GM21447 (cell line): ENCODE measurements around the gene JMJD7.

Experiments
- ATAC-seq: cut with Tn5 transposase; IDR thresholded peaks from one replicate; pipeline ENCODE4 v1.9.1; 2021; ENCODE audit not compliant: unreplicated experiment

Gene JMJD7

GRCh38 chr15:41799488-41799805 lies 28.4 kb upstream of the JMJD7 start:
- ATAC-seq: no peak

- no peak for ATAC-seq
These were observed 26.7 kb upstream of the JMJD7 start for GRCh38 chr15:41801185-41801584.

DNA sequence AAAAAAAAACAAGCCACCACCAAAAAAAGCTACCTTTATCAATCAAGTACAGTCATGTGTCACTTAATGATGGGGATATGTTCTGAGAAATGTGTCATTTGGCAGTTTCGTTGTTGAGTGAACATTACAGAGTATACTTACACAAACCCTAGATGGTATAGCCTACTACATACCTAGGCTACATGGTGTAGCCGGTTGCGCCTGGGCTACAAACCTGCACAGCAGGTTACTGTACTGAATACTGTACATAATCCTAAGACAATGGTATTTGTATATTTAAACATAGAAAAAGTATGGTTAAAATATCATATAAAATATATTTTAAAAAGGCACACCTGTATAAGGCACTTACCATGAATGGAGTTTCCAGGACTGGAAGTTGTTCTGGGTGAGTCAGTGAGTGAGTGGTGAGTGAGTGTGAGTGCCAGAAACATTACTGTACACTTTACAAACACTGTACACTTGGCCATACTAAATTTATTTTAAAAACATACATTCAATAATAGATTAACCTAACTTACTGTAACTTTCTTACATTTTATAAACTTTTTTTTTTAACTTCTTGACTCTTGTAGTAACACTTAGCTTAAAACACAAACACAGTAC lies 25.9 kb upstream of the JMJD7 start:
- ATAC-seq: no peak

DNA sequence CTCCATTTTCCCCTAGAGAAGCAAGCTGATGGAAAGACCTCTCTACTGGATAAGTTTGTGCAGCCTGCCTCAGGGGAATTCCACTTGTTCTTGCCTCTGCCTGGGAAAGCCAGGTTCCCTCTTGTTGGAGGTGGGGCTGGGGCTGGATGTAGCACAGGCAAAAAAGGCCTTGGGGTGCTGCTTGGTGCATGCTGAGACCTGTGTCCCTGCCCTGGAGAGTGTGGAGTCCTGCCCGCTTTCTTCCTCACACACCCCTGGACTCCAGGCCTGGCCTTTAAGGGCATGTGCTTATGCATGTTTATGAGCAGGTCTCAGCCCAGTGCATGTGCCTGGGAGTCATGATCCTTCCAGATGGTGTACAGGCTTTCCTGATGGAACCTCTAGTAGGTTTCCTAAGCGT lies 23.5 kb upstream of the JMJD7 start:
- ATAC-seq: no peak

DNA sequence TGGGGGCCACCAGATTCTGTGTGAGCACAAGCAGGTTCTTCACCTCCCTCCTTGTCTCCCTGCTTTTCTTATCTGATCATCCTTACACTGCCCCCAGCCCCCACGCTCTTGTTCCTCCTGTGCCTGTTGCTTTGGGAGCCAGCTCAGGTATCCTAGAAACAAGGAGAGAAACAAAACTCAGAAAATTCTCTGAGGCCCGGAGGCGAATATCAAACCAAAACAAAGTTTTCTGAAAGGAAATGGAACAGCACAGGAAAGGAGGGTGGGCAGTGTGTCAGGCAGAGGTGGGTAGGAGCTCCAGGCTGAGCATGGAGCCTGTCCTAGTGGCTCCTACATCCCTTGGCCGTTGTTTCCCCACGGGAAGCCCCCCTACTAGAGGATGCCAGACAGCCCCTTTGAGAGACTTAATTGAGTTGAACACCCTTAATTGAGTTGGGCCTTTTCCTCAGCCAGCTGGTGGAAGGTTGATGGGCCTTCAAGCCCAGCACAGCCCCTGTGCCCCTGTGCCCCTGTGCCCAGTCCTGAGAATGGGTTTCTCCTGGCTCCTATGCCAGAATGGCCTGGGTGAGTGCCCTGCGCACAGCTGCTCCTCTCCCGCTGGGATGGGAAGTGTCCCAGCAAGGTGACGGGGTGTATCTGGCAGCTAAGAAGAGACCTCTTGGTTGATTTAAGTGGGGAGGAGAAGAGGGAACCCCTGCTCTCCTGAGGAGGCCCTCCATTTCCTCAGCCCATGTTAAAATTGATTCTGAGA lies 22.8 kb upstream of the JMJD7 start:
- no peak for ATAC-seq

DNA sequence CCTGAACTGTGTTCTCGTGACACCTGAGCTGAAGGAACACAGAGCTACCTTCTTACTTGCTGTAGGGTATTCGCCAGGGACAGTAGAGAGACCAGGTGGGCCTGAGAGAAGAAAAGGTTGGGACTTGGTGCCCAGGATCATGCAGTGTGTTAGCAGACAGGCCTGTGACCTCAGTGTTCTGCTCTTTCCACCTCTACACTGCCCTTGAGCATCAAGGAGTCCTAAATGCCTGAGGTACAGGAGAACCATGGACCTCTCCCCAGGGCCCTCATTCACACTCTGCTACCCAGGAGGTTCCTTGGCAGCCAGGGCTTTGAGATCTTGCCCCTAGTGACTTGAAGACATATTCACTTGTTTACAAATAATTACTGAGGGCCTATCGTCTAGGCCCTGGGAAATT lies 22.2 kb upstream of the JMJD7 start:
- no peak for ATAC-seq

- no peak for ATAC-seq
These were observed 21.4 kb upstream of the JMJD7 start for GRCh38 chr15:41806291-41807181.

DNA sequence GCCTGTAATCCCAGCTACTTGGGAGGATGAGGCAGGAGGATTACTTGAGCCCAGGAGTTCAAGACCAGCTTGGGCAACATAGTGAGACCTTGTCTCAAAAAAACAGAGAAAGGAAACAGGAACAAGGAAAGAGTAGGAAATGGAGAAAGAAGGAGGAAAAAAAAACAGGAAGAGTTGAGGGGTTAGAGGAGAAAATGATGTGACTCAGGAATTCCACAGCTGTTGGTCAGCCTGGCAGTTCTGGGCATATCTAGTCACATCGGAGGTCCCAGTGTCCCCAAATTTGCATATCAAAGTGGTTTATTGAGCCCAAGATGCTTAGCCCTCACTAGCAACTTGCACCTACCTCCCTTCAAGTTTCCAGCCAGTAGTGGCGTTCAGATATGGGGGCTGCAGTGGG lies 18.8 kb upstream of the JMJD7 start:
- no peak for ATAC-seq

- no peak for ATAC-seq
These were observed 18.2 kb upstream of the JMJD7 start for GRCh38 chr15:41809526-41810220.

DNA sequence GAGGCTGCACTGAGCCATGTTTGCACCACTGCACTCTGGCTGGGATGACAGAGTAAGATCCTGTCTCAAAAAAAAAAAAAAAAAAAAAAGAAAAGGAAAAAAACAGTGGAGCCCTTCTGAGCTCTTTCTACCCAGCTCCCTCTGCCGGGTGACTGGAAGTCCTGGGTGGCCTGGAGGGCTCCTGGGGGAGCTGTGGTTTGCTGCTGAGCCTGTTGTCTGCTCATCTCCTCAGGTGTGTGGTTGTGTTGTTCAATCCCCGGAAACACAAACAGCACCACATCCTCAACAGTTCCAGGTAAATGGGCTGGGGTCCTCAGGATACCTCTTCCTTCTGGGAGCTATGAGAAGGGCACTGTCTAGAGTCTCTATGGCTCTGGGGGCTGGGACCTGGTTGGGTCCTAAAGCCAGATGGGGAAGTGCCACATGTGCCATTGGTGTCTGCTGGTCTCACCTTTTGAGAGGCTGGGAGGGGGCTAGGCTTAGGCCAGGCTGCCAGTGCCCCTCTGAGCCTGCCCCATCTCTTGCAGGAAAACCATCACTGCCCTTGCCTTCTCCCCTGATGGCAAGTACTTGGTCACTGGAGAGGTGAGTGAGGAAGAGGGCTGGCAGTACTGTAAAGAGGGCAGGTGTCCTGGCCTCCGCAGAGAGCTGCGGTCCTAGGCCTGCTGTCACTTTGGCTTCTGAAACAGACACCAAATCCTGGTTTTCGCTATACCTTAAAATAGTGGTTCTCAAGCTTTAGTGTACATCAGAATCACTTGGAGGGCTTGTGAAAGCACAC lies 17.1 kb upstream of the JMJD7 start:
- ATAC-seq: no peak

GRCh38 chr15:41811432-41812195 lies 16.3 kb upstream of the JMJD7 start:
- no peak for ATAC-seq

DNA sequence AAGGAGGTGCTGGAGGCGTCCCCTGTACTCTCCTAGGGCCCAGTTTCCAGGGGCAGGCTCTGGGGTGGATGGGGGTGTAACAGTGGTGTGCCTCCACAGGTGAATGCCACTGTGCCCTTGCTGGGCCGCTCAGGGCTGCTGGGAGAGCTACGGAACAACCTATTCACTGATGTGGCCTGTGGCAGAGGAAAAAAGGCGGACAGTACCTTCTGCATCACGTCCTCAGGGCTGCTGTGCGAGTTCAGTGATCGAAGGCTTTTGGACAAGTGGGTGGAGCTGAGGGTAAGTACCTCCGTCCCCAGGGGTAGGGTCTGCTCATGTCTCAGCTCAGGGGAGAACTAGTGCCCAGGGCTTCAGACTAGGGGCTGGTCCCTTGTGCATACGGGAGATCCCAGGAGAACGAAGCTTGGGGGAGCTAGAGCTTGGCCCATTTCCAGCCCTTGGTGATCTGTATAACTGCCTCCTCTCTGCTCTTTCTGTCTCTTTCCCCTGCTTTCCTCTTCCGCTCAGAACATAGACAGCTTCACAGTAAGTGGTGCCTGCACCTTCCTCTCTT lies 15.0 kb upstream of the JMJD7 start:
- no peak for ATAC-seq

- no peak for ATAC-seq
These were observed 14.5 kb upstream of the JMJD7 start for GRCh38 chr15:41813426-41813825.

DNA sequence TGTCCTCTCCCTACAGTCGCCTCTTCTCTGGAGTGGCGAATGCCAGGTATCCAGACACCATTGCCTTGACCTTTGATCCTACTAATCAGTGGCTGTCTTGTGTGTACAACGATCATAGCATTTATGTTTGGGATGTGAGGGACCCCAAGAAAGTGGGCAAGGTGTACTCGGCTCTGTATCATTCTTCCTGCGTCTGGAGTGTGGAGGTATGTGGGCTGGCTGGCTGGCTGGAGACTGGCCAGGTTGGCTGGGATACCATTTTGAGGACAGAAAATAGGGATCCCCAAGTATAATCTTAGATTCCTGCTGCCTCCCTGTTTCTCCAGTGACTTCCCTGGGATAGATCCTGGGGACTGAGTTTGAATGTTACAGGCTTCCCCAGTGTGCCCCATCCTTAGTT lies 13.4 kb upstream of the JMJD7 start:
- ATAC-seq: no peak

GRCh38 chr15:41816788-41817187 lies 11.1 kb upstream of the JMJD7 start:
- ATAC-seq: no peak

DNA sequence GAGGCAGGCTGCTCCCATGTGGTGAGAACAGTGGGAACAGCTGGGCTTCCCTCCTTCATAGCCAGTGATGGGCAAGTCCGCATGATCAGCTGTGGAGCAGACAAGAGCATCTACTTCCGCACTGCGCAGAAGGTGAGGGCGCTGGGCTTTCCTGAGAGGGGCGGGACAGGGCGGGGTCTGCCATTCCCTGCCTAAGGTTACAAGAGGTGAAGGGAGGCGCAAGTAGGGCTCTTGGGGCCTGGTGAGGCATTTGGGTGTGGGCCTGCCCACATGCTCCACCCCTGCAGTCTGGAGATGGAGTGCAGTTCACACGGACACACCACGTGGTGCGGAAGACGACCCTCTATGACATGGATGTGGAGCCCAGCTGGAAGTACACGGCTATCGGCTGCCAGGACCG lies 10.6 kb upstream of the JMJD7 start:
- ATAC-seq: no peak

- ATAC-seq: no peak
These were observed 10.1 kb upstream of the JMJD7 start for GRCh38 chr15:41817781-41818180.

- ATAC-seq: no peak
These were observed 8.3 kb upstream of the JMJD7 start for GRCh38 chr15:41819455-41820050.

GRCh38 chr15:41820791-41821423 lies 7.0 kb upstream of the JMJD7 start:
- no peak for ATAC-seq
